HepG2 (cell line): ENCODE results near the gene MICB.

Experiments used
- BHLHE40 ChIP-seq: IDR thresholded peaks from 2 replicates; pipeline ENCODE4 v1.6.1; 2011; ENCODE audit warnings: low read length, improper control_type of control experiment
- GABPB1 ChIP-seq: IDR thresholded peaks from 2 replicates; pipeline ENCODE4 v1.6.1; 2016; ENCODE audit warnings: mild to moderate bottlenecking, missing genetic modification reagents, moderate library complexity, missing compliant biosample characterization
- MEF2D ChIP-seq: sonication (generic); formaldehyde crosslinking; IDR thresholded peaks from 2 replicates; pipeline ENCODE4 v1.5.1; 2020; ENCODE audit warnings: mild to moderate bottlenecking, missing genetic modification reagents
- POLR2A ChIP-seq, 2 experiments: IDR thresholded peaks; 2 replicates each; pipeline ENCODE4 v1.6.1; 2011; ENCODE audit warnings: low read depth in 2 of 2, low read length in 2 of 2, mild to moderate bottlenecking in 1 of 2, moderate library complexity in 1 of 2; ENCODE audit not compliant: insufficient read depth in 1 of 2
- RFXAP ChIP-seq: sonication (generic); formaldehyde crosslinking; IDR thresholded peaks from 2 replicates; pipeline ENCODE4 v1.4.0; 2020; ENCODE audit warnings: missing genetic modification reagents, borderline replicate concordance
- TF ChIP-seq, protein P1 (sequence below): IDR thresholded peaks from 2 replicates; pipeline ENCODE4 v1.6.1; 2012; ENCODE audit warnings: inconsistent platforms
- TF ChIP-seq, protein P2 (sequence below): sonication (generic); formaldehyde crosslinking; IDR thresholded peaks from 2 replicates; pipeline ENCODE4 v1.5.0; 2020; ENCODE audit warnings: mild to moderate bottlenecking, missing genetic modification reagents, moderate library complexity
- TF ChIP-seq, protein P3 (sequence below): sonication (generic); formaldehyde crosslinking; IDR thresholded peaks from 2 replicates; pipeline ENCODE4 v1.4.0; 2020; ENCODE audit warnings: mild to moderate bottlenecking, missing genetic modification reagents

DNA sequence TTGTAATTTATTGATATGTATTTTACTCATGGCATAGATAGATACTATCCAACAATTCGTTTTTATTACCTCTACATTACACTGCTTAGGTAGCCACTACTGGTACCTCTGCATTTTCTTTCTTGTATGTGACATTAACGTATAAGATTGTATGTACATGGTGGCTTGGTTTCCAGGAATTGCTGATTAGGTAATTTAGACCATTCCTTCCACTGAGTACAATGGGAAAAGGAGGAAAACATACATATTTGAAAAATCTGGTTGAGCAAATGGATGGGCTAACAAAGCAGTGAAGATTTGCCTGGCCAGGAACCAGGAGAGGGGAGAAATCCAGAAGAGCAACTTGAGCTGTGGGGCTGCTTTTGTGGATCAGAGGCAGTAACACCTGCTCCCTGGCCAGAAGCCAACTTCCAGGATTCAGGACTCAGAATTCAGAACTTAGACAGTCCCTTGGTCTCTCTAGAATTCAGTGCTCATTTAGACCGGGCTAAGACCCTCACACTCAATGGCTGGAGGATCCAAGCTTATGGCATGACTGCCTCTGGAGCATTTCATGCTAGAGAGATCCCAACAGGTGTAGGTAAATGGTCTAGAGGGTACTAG lies 17.9 kb upstream of the MICB start:
- TF ChIP-seq RFXAP (CRISPR knock-in tag) (no peak), POLR2A (IDR thresholded peaks at IDR 0.05; ENCODE audit: insufficient read depth in 1 of 2, low read depth in 2 of 2, low read length in 2 of 2) (no peak), GABPB1 (CRISPR knock-in tag) (no peak), MEF2D (CRISPR knock-in tag) (no peak), BHLHE40 (no peak)
- TF ChIP-seq, protein P1, sequence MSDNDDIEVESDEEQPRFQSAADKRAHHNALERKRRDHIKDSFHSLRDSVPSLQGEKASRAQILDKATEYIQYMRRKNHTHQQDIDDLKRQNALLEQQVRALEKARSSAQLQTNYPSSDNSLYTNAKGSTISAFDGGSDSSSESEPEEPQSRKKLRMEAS = no peak
- TF ChIP-seq, protein P2, sequence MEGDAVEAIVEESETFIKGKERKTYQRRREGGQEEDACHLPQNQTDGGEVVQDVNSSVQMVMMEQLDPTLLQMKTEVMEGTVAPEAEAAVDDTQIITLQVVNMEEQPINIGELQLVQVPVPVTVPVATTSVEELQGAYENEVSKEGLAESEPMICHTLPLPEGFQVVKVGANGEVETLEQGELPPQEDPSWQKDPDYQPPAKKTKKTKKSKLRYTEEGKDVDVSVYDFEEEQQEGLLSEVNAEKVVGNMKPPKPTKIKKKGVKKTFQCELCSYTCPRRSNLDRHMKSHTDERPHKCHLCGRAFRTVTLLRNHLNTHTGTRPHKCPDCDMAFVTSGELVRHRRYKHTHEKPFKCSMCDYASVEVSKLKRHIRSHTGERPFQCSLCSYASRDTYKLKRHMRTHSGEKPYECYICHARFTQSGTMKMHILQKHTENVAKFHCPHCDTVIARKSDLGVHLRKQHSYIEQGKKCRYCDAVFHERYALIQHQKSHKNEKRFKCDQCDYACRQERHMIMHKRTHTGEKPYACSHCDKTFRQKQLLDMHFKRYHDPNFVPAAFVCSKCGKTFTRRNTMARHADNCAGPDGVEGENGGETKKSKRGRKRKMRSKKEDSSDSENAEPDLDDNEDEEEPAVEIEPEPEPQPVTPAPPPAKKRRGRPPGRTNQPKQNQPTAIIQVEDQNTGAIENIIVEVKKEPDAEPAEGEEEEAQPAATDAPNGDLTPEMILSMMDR = no peak
- TF ChIP-seq, protein P3, sequence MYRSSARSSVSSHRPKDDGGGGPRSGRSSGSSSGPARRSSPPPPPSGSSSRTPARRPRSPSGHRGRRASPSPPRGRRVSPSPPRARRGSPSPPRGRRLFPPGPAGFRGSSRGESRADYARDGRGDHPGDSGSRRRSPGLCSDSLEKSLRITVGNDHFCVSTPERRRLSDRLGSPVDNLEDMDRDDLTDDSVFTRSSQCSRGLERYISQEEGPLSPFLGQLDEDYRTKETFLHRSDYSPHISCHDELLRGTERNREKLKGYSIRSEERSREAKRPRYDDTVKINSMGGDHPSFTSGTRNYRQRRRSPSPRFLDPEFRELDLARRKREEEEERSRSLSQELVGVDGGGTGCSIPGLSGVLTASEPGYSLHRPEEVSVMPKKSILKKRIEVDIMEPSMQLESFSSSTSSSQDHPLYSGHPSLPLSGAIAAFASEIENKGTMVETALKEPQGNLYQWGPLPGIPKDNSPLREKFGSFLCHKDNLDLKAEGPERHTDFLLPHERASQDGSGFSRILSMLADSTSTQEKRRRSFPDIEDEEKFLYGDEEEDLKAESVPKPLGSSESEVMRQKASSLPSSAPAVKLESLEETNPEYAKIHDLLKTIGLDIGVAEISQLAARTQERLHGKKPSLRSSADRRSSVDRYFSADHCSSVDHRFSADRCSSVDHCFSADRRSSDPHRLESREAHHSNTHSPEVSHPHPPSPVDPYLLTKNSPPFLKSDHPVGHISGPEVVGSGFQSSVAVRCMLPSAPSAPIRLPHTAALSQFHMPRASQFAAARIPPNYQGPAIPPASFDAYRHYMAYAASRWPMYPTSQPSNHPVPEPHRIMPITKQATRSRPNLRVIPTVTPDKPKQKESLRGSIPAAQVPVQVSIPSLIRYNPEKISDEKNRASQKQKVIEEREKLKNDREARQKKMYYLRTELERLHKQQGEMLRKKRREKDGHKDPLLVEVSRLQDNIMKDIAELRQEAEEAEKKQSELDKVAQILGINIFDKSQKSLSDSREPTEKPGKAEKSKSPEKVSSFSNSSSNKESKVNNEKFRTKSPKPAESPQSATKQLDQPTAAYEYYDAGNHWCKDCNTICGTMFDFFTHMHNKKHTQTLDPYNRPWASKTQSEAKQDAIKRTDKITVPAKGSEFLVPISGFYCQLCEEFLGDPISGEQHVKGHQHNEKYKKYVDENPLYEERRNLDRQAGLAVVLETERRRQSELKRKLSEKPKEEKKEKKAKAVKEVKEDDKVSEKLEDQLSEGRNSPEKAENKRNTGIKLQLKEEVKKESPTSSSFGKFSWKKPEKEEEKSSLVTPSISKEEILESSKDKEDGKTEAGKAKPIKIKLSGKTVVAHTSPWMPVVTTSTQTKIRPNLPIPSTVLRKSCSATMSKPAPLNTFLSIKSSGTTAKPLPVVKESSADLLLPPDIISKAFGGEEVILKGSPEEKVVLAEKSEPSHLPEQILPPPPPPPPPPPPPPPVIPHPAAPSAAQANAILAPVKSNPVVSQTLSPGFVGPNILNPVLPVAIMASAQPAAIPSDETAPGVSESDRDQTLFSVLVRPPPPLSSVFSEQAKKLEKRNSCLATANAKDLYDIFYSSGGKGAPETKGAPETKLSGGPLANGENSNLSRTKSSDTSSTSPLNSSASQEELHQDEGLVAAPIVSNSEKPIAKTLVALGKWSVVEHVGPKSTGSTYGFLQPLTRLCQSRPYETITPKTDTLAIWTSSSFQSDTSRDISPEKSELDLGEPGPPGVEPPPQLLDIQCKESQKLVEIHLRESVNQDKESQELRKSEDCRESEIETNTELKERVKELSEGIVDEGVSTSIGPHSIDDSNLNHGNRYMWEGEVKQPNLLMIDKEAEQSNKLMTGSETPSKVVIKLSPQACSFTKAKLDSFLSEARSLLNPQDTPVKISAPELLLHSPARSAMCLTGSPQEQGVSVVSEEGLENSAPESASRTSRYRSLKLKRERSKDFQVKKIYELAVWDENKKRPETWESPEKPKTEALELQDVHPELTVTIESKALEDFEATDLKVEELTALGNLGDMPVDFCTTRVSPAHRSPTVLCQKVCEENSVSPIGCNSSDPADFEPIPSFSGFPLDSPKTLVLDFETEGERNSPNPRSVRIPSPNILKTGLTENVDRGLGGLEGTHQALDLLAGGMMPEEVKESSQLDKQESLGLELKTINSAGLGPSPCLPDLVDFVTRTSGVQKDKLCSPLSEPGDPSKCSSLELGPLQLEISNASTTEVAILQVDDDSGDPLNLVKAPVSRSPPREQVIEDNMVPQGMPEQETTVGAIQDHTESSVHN = no peak
